Measurements from ENCODE around the gene XCL1.
A peak's percentile ranks its signal among the peaks of the same experiment; 100 is the strongest.

GRCh38 chr1:168608796-168609715, 32.7 kb downstream of the XCL1 start:
- TF ChIP-seq CTCF (IDR thresholded peaks at IDR 0.05; ENCODE audit: insufficient read depth, low read length), result no peak
- no peak for TF ChIP-seq POLR2AphosphoS5 (IDR thresholded peaks at IDR 0.05; ENCODE audit: low read depth)
- no peak for TF ChIP-seq GABPA (IDR thresholded peaks at IDR 0.05; ENCODE audit: low read depth)
- TF ChIP-seq, protein P1, sequence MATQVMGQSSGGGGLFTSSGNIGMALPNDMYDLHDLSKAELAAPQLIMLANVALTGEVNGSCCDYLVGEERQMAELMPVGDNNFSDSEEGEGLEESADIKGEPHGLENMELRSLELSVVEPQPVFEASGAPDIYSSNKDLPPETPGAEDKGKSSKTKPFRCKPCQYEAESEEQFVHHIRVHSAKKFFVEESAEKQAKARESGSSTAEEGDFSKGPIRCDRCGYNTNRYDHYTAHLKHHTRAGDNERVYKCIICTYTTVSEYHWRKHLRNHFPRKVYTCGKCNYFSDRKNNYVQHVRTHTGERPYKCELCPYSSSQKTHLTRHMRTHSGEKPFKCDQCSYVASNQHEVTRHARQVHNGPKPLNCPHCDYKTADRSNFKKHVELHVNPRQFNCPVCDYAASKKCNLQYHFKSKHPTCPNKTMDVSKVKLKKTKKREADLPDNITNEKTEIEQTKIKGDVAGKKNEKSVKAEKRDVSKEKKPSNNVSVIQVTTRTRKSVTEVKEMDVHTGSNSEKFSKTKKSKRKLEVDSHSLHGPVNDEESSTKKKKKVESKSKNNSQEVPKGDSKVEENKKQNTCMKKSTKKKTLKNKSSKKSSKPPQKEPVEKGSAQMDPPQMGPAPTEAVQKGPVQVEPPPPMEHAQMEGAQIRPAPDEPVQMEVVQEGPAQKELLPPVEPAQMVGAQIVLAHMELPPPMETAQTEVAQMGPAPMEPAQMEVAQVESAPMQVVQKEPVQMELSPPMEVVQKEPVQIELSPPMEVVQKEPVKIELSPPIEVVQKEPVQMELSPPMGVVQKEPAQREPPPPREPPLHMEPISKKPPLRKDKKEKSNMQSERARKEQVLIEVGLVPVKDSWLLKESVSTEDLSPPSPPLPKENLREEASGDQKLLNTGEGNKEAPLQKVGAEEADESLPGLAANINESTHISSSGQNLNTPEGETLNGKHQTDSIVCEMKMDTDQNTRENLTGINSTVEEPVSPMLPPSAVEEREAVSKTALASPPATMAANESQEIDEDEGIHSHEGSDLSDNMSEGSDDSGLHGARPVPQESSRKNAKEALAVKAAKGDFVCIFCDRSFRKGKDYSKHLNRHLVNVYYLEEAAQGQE (IDR thresholded peaks at IDR 0.05; ENCODE audit: insufficient replicate concordance, low read depth), result peak; percentile 85
- no peak for TF ChIP-seq SPI1 (IDR thresholded peaks at IDR 0.05; ENCODE audit: borderline replicate concordance, low read depth)

Measured in HL-60 (cell line).